ENCODE results near the gene GMPR2.
"Not testable (repeated sequence)": the region's sequence is repeated elsewhere in the genome, so short reads cannot be mapped to it uniquely, and the experiment has no call there.

GMPR2 gene

DNA sequence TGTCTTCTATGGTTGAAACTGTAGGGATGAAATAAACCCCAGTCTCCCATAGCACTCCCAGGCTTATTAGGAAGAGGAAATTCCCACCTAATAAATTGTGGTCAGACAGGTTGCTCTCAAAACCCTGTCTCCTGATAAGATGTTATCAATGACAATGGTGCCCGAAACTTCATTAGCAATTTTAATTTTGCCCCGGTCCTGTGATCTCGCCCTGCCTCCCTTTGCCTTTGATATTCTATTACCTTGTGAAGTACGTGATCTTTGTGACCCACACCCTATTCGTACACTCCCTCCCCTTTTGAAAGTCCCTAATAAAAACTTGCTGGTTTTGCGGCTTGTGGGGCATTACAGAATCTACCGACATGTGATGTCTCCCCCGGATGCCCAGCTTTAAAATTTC is 30.2 kb upstream of the GMPR2 start:
- DNase-seq (ENCODE audit: low spot score) = not testable (repeated sequence)

DNA sequence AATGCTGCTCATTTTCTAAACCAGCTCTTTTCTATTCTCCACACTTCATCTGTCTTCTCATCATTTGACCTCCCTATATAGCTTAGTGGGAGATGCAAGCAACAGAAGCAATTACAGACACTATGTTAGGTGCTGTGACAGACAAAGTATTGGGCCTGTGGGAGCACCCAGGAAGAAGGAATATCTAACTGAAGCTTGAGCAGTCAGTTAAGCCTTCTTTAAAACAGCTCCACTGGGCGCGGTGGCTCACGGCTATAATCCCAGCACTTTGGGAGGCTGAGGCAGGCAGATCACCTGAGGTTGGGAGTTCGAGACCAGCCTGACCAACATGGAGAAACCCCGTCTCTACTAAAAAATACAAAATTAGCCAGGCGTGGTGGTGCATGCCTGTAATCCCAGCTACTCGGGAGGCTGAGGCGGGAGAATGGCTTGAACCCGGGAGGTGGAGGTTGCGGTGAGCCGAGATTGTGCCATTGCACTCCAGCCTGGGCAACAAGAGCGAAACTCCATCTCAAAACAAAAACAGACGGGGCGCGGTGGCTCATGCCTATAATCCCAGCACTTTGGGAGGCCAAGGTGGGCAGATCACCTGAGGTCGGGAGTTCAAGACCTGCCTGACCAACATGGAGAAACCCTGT is 29.4 kb upstream of the GMPR2 start:
- DNase-seq (ENCODE audit: low spot score) = not testable (repeated sequence)

DNA sequence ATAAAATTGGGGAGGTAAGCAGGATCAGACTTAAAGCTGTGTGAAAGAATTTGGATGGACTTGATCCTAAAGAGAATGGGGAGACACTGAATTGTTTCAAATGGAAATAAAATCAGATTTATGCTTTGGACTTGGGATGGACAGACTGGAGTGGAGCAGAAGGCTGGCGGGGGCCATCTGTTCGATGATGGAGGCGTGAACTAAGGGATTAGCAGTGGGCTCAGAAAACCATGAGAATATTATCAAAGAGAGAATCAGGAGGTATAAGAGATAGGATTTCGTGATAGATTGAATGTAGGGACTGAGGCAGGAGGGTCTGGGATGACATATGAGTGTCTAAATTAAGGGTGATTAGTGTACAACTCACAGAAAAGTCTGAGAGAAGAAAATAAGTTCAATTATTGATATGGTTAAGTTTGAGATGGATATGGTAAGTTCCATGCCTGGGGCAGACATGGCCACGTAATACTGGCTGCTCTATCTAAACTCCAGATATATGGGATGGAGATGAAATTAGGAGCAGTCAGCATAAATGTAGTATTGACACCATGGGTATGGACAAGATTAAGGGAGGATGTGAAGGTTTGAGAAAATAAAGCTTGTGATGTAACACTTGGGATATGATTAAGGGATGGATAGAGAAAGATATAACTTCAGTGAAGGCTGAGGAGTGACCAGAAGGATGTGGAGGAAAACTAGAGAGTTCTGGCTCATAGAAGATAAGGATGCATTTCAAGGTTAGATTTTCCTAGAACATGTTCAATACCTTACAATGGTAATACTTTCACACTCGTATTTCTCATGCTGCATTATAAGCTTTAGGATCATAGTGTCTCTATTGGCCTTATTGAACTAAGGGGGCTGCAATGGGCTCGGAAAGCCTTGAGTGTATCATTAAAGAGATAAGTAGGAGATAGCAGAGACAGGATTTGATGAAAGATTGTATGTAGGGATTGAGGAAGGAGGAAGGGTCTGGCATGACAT is 28.3 kb upstream of the GMPR2 start:
- no peak for DNase-seq (ENCODE audit: low spot score)

DNA sequence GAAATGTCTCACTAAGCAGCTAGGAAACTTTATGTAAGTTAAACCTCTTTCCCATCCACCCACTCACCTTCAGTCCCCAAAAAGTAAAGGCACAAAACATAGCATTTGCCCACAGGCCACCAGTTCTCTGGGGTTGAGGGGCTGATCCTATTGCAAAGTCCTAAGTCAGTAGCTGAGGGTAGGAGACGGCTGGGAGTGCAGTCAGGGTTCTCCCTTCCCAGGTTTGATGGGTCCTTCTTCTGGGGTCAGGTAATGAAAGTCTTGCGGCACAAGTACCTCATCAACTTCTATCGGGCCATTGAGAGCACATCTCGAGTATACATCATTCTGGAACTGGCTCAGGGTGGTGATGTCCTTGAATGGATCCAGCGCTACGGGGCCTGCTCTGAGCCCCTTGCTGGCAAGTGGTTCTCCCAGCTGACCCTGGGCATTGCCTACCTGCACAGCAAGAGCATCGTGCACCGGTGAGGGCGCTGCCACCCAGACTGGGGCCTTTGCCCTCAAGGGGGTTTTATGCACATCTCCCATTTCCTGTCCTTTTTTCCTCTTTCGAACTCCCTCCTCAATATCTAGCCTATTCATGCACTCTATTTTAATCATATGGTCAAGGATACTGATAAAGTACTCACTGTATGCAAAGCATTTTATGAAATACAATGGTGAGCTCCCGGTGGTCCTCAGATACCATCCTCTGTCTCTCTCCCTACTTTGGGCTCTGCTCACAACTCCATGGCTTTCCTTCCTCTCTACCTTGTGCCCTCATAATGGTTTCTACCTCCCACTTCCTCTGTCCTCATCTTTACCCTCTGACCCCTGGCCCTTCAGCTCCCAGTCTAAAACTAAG is 26.2 kb upstream of the GMPR2 start:
- DNase-seq (ENCODE audit: low spot score) = no peak

DNA sequence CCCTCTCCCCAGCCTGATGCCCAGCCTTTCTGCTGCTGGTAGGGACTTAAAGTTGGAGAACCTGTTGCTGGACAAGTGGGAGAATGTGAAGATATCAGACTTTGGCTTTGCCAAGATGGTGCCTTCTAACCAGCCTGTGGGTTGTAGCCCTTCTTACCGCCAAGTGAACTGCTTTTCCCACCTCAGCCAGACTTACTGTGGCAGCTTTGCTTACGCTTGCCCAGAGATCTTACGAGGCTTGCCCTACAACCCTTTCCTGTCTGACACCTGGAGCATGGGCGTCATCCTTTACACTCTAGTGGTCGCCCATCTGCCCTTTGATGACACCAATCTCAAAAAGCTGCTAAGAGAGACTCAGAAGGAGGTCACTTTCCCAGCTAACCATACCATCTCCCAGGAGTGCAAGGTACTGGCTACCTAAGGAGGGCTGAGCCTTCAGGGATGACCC is 25.6 kb upstream of the GMPR2 start:
- no peak for DNase-seq (ENCODE audit: low spot score)

DNA sequence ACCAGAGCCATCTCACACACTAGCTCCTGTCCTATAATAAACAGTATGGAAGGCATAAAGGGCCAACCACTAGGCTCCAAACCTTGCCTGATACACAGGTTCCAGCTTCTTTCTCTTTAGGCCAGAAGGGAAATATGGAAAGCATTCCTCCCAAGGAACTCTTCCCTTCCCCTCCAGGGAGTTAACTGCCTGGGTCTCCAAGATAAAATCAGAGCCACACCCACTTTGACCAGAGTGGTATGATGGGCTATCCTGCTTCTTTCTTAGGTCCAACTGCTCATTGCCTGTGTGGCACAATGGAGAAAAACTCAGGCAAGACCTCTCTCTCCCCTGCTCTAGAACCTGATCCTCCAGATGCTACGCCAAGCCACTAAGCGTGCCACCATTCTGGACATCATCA is 25.1 kb upstream of the GMPR2 start:
- DNase-seq (ENCODE audit: low spot score) = no peak

DNA sequence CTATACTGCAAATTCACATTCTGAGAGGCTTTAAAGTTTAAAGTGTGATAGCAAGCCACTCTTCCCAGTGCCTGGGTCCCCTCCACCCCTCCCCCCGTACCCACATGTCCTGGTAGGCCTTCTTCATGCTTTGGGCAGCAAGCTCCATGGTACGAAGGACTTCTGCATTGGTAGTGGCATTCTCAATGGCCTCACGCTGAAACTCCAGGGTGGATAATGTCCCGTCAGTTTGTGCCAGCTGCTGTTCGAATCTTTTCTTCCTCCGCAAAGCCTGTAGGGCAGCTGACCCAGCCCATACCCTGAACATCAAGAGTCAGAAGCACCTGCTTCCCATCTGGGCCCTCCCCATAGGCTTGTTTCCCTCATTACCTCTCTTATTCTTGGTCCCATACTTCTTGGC is 21.4 kb upstream of the GMPR2 start:
- no peak for DNase-seq (ENCODE audit: low spot score)

DNA sequence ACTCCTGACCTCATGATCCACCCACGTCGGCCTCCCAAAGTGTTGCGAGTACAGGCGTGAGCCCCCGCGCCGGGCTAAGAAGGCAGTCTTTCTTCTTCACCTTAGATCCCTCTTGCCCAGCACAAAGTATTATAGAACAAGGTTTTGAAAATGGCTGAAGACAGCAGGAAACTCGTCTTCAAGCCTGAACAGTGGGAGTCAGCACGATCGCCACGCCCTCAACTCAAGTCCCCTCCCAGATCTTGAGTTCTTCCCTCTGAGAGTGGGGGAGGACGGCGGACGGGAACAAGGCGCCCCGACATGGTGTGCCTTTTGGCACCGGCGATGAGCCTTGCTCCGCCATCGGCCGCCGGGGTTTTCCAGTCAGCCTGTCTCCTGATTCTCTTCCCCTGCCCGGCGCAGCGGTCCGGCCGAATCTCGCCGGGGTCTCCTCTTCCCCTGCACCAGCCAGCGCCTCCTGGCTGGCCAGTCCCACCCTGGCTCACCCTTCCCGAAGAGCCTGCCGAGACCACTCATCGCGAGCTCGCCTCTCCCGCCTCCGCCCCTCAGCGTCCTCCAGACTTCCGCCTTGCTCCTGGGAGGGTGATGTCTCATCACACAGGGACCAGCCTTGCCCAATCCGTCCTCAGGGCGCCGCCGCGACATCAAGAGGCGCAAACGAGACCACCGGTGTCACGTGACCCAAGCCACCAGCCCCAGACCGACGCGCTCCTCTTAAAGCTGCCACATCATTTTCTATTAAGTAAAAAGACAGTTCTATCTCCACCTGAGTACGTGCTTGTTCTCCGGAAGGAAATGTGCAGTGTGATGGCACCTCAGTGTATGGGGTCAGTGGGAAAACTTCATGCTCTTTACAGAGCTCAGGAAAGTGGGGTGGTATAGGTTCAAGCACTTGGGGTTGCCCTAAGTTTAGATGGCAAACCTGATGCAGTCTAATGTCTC is 19.5 kb upstream of the GMPR2 start, which contains the start of gene CHMP4A:
Gene CHMP4A (minus strand): TSS at position 565 of the 942 bp plus-strand sequence. CDS start 49 bp downstream, at position 516.
- peak; percentile 97 for DNase-seq (ENCODE audit: low spot score)

DNA sequence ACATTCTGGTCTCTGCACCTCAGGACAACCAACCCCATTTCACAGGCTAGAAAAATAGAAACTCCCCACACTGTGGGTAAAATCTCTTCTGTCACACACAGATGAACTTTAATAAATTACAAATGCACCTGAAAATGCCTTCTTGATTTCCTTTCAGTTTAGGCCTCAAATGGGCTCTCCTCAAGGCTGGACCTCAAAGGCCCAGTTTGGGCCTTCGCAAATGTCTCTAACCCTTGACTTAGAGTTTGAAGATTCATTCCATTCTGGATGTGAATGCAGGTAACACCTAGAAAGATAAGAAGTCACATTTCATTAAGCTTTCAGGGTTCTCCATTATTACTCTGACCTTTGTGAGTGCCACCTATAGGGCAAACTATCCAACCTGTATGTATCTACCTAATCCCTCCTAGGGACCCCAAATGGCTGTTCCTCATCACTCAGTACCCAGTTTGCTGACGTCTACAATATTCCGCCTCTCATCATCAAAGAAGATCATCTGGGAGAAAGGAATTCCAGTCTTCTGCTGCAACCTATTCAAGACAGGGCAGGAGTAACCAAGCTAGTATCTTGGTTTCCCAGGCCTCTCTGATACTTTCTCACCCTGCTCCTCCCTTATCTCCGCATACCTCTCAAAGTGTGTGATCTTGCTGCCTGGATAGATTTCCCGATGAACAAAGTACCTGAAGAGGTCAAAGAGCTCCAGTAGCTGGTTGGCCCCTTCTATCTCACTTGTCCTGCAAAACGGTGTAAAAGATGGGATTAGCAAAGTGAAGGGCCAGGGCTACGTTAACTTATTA is 18.7 kb upstream of the GMPR2 start:
- DNase-seq (ENCODE audit: low spot score) = no peak

DNA sequence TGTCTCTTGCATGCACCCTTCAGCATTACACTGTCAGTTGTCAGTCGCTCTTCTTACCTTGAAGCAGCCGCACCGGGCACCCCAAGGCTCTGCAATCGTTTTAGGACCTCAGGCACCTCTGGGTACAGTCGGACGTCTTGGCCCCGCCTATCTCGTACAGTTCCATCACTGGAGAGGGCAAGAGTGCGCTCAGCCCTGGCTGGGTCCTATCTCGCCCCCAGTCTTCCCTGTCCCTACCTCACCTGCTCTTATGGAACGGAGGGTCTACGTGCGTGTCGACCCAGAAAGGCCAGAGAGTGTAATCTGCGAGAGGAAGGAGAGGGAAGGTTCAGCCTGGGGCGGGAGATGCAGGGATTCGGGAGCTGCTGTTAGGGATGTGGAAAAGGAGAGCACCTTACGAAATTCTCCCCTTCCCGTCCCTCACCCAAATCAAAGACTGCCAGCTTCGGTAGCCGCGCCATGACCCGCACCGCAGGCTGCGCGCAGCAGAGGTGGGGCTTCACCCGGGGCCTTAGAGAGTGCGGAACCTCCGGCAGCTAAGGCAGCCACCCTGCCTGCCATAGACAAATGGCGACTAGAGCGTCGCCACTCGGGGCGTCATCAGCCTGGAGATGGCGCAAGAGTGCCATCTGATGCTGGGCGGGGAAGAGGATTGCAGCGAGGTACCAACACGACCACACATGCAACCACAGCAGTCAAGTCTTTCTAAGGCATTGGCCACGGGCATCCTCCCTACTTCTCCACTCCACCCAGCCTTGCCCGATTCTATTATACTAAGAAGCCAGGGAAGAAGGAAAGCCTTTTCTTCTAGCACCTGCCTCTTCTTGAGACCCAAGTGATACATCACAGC is 17.0 kb upstream of the GMPR2 start, which contains the start of gene MDP1:
Gene MDP1 (minus strand): TSS at position 572 of the 850 bp plus-strand sequence. CDS start 111 bp downstream, at position 461.
- peak; percentile 90 for DNase-seq (ENCODE audit: low spot score)

DNA sequence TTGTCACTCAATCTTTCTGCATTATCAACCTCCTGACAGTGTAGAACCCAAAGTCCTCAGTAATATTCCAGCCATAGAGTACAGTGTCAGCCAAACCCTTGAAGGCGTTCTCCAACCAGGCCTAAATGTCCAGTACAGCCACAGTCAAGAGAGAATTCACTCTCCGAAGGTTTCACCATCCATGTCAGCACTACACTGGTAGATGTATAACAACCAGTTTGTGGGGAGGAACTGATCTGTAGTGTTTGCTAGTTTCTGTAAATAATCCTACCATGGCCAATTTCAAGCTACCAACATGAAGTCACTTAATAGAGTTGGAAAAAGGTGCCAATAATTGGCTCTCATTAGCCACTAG is 16.4 kb upstream of the GMPR2 start:
- DNase-seq (ENCODE audit: low spot score) = no peak

DNA sequence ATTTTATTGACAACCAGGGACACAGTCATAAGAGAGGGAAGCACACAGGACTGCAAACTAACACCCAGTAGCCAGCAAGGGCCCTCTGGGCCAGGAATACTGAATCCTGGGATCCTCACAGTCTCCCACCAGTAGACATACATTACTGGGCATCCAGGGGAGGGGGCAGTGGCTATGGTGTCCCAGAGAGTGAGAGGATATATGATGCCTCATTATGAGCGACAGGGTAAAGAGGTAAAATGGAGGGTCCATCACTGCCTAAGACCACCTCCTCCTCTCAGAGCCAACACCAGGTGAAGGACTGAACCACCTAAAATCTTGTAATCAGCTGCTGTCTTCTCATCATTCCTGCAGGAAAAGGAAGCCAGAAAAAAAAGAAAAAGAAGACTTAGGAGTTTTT is 15.9 kb upstream of the GMPR2 start:
- not testable (repeated sequence) for DNase-seq (ENCODE audit: low spot score)

DNA sequence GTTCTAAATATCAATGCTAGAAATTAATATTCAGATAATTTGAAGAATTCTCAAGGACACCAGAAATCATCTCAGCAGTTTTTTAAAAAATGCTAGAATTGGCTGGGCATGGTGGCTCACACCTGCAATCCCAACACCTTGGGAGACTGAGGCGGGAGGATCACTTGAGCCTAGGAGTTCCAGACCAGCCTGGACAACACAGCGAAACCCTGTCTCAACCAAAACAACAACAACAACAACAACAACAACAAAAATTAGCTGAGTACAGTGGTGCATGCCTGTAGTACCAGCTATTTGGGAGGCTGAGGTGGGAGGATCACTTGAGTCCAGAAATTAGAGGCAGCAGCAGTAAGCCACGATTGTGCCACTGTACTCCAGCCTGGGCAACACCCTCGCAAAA is 13.6 kb upstream of the GMPR2 start:
- DNase-seq (ENCODE audit: low spot score) = no peak

DNA sequence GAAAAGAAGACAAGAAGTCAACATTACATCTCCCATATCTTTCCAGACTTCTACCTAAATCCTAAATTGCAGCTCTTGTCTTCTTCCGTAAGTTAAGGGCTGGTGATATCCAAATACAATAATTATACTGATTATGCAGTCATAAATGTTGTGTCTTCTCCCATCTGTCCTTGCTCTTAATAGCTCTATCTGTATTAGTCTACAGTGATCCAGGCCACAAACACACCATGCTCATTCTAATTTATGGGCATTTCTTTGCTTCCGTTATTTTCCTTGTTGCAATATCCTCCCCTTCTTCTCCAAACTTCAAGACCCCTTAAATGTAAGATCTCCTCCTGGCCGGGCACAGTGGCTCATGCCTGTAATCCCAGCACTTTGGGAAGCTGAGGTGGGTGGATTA is 13.2 kb upstream of the GMPR2 start:
- no peak for DNase-seq (ENCODE audit: low spot score)

DNA sequence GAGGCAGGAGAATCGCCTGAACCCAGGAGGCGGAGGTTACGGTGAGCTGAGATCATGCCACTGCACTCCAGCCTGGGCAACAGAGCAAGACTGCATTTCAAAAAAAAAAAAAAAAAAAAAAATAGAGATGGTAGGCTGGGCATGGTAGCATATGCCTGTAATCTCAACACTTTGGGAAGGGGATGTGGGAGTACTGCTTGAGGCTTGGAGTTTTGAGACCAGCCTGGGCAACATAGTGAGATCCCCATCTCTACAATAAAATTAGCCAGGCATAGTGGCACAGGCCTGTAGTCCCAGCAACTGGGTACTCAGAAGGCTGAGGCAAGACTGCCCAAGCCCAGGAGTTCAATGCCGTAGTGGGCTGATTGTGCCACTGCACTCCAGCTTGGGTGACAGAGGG is 9.7 kb upstream of the GMPR2 start:
- DNase-seq (ENCODE audit: low spot score) = not testable (repeated sequence)

DNA sequence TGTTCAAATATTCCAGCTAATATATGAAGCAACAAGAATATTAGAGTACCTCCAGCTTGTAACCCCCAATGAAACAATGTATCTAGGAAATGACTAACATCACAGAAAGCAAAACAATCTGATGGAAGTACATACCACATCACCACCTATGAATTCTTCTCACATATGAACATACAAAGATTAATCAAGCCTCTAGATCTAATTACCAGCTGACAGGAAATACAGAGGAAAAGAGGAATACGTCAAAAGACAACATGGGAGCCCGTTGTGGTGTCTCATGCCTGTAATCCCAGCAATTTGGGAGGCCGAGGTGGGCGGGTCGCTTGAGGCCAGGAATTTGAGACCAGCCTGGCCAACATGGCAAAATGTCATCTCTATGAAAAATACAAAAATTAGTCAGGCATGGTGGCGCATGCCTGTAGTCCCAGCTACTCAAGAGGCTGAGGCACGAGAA is 8.1 kb upstream of the GMPR2 start:
- no peak for DNase-seq (ENCODE audit: low spot score)

DNA sequence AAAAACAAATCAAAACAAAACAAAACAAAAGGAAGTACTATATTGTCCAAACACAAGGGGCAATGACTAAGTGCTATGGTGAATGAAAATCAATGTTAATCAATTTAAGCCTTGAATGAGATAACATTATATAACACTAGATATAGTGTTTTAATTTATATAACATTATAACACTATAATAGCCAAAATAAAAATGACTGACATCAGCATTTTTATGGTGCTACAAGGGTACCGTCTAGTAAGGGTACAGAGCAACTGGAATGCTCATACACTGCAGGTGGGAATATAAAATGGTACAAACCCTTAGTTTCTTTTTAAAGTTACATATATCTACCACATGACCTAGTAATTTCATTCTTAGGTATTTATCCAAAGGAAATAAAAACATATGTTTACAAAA is 6.3 kb upstream of the GMPR2 start:
- DNase-seq (ENCODE audit: low spot score) = no peak

DNA sequence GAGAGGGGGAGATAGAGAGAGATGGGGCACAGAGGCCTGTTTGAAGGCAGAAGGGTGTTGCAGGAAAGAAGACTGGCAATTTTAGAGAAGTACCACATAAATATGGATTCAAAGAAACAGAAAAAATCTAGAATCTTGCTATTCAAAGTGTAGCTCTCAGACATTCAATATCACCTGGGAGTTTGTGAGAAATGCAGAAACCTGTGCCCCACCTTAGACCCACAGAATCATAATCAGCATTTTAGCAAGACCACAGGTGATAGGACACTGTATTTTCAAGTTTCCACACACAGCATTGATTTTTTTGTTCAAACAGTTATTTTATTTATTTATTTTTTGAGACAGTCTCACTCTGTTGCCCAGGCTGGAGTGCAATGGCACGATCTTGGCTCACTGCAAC is 3.8 kb upstream of the GMPR2 start:
- DNase-seq (ENCODE audit: low spot score) = no peak
